ENCODE data around the gene LBP. TPM values are rescaled to one million over a fixed set of nuclear protein-coding genes. Genes with fewer than 3 reads are reported as not detected.
"Not testable (repeated sequence)": the region's sequence is repeated elsewhere in the genome, so short reads cannot be mapped to it uniquely, and the experiment has no call there.

LBP gene
- total RNA-seq = not detected in 2 replicates

- intact Hi-C loops (cut with micrococcal nuclease) = no loop called here
These were observed at the start of gene LBP for GRCh38 chr20:38346247-38346651. Gene LBP, plus strand, starts transcription at chr20:38346482. Its CDS starts 35 bp downstream, at chr20:38346517.

DNA sequence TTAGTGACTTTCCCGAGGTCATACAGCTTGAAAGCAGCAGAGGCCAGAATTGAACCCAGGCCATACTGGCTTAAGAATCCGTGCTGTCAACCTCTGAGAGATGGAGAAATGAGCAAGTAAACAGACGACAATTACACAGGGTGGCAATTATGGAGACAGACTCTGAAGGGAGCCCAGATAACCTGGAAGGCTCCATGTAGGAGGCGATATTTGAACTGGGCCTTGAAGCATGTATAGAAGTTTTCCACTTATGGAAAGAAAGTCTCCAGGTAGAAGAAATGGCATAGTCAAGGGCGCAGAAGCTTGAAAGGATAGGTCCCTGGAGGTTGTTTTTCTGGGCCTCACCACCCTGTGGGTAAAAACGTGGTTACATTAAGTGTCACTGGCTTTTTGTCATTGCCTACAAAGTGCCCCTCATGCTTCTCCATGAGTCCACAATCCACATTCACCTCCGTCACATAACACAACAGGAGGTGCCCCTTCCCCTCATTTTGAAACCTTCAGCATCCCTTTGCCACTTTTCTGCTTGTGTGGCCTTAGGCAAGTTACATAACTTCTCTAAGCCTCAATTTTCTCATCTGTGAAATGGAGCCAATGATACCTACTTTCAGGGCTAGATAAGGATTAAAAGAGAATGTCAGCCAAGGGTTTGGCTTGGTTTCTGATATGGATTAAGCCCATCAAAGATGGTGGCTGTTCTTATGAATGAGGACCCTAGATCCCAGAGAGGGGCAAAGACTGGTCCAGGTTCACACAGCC, 48.2 kb upstream of the LBP start:
- intact Hi-C loops (cut with micrococcal nuclease) = no loop called here

DNA sequence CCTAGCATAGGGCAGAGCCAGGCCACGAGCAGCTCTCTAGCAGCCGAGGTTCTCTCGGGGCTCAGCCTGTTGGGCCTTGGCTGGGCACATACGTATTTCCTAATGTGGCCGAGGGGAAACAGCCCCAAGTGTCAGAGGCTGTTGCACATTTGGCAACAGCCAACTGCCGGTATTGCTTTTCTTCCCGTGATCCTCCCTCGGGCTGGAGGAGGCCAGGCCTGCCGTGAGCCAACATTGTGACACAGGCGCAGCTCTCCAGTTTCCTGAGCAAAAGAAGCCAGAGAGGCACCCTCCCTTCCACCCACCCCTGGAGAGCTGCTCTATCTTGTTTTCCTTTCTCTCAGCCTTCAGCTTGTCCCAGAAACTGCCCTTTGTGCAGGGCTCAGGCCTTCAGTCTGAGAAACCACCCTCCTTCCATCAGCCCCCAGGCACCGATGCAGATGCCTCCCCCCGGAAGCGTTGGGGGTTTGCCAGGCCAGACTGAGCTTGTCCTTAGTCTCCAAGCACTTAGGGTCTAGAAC, 47.5 kb upstream of the LBP start:
- intact Hi-C loops (cut with micrococcal nuclease) = no loop called here

- intact Hi-C loops (cut with micrococcal nuclease) = loop anchor here (10.0 kb wide), 1 partner anchor 245 kb away; no protein-coding TSS in a partner anchor
These were observed 46.3 kb upstream of the LBP start for GRCh38 chr20:38299963-38300362.

DNA sequence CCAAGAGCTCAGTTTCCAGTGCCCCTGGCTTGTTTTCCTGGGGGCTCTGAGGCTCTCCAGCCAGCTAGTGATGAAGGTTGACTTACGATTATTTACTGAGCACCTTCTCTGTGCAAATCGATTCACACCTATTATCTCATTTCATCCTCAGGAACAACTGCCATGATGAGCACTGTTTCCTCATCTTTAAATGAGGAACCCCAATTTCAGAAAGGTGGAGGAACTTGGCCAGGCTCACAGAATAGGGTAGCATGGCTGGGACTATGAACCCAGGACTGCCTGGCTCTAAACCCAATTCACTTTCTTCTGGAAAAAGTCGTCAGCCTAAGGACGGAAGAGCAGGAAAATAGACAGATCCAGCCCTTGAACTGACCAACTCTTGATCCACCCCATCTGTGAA, 45.8 kb upstream of the LBP start:
- intact Hi-C loops (cut with micrococcal nuclease) = loop anchor here (10.0 kb wide), 1 partner anchor 246 kb away; no protein-coding TSS in a partner anchor

GRCh38 chr20:38301309-38301708, 45.0 kb upstream of the LBP start:
- intact Hi-C loops (cut with micrococcal nuclease) = loop anchor here (10.0 kb wide), 1 partner anchor 247 kb away; no protein-coding TSS in a partner anchor

- intact Hi-C loops (cut with micrococcal nuclease) = loop anchor here (10.0 kb wide), 1 partner anchor 248 kb away; no protein-coding TSS in a partner anchor
These were observed 43.5 kb upstream of the LBP start for GRCh38 chr20:38302786-38303185.

GRCh38 chr20:38303908-38304379, 42.3 kb upstream of the LBP start, which contains the start of gene BPI:
Gene BPI, plus strand, starts transcription at chr20:38304156. Its CDS starts 68 bp downstream, at chr20:38304224.
- intact Hi-C loops (cut with micrococcal nuclease) = loop anchor here (10.0 kb wide), 1 partner anchor 249 kb away; no protein-coding TSS in a partner anchor

DNA sequence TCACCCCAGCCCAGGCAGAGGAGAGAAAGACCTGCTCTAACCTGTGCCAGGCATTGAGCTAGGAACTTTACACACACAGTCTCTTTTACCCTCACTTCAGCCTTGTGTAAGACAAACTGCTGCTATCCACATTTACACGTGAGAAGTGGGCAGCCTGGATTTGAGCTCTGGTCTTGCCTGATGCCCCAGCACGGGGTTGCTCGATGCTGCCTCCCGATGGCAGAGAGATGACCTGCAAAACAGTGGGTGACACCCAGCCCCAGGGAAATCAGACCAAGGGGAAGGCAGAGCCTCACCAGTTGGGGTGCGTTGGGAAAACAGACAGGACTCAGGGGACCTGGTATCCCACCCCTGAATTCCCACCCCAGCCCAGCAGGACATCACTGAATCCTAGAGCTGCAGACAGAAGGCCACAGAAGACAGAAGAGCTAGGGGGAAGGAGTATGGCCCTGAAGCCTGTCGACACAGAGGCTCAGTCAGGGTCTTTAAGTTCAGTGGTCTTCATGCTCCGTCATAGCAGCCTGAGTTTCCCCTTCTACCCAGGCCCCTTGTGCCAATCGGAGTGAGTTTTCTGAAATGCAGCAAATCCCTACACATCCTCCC, 41.3 kb upstream of the LBP start:
- intact Hi-C loops (cut with micrococcal nuclease) = loop anchor here (10.0 kb wide), 1 partner anchor 250 kb away; no protein-coding TSS in a partner anchor

DNA sequence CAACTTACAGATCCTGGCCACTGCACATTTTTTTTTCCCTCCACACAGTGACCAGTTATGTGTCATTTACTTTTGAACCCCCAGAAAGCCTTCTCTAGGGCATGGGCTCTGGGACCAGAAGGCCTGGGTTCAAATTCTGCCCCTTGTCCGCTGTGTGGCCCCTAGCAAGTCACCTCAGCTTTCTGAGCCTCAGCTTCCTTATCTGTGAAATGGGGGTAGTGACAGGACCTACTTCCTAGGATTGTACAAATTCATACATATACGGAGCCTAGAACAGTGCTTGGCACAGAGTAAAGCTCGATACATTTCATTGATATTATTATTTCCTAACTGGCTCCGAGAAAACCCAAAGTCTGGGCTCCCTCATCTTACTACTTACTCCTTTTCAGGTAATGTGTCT, 40.7 kb upstream of the LBP start:
- intact Hi-C loops (cut with micrococcal nuclease) = loop anchor here (10.0 kb wide), 1 partner anchor 251 kb away; no protein-coding TSS in a partner anchor

GRCh38 chr20:38306379-38306778, 39.9 kb upstream of the LBP start:
- intact Hi-C loops (cut with micrococcal nuclease) = loop anchor here (10.0 kb wide), 1 partner anchor 252 kb away; no protein-coding TSS in a partner anchor

- intact Hi-C loops (cut with micrococcal nuclease) = loop anchor here (10.0 kb wide), 1 partner anchor 253 kb away; no protein-coding TSS in a partner anchor
These were observed 38.8 kb upstream of the LBP start for GRCh38 chr20:38307371-38308046.

- intact Hi-C loops (cut with micrococcal nuclease) = loop anchor here (10.0 kb wide), 1 partner anchor 253 kb away; no protein-coding TSS in a partner anchor
These were observed 38.2 kb upstream of the LBP start for GRCh38 chr20:38308047-38308438.

GRCh38 chr20:38308447-38308846, 37.8 kb upstream of the LBP start:
- intact Hi-C loops (cut with micrococcal nuclease) = loop anchor here (10.0 kb wide), 1 partner anchor 254 kb away; no protein-coding TSS in a partner anchor

- intact Hi-C loops (cut with micrococcal nuclease) = no loop called here
These were observed 35.2 kb upstream of the LBP start for GRCh38 chr20:38311091-38311490.

GRCh38 chr20:38311491-38311890, 34.8 kb upstream of the LBP start:
- intact Hi-C loops (cut with micrococcal nuclease) = no loop called here

DNA sequence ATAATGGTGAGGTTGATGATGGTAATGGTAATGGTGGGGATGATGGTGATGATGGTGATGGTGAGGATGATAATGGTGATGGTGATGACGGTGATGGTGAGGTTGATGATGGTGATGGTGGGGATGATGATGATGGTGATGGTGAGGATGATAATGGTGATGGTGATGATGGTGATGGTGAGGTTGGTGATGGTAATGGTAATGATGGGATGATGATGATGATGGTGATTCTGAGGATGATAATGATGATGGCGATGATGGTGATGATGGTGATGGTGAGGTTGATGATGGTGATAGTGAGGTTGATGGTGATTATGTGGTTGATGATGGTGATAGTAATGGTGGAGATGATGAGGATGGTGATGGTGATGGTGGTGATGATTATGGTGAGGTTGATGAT, 32.6 kb upstream of the LBP start:
- intact Hi-C loops (cut with micrococcal nuclease) = no loop called here

DNA sequence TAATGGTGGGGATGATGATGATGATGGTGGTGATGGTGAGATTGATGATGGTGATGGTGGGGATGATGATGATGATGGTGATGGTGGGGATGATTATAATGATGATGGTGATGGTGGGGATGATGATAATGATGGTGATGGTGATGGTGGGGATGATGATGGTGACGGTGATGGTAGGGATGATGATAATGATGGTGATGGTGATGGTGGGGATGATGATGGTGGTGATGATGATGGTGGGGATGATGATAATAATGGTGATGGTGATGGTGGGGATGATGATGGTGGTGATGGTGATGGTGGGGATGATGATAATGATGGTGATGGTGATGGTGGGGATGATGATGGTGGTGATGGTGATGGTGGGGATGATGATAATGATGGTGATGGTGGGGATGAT, 31.9 kb upstream of the LBP start:
- intact Hi-C loops (cut with micrococcal nuclease) = not testable (repeated sequence)

- intact Hi-C loops (cut with micrococcal nuclease) = no loop called here
These were observed 30.9 kb upstream of the LBP start for GRCh38 chr20:38315290-38315966.

DNA sequence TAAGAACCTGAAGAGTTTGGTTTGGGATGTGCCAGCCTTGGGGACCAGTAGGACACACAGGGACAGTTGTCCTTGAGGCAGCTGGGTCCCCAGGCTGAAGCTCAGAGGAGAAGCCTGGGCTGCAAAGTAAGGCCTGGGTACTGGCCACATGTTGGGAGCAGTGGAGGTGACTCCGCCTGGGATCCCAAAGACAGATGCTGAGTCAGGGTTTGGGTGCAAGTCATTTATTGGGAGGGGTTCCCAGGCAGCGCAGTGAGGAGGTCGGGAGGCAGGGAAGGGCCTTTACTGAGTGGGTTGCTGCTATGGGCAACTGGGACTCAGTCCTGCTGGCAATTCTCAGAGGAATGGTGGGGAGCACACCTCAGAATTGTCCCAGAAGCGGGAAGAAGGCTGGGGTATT, 29.9 kb upstream of the LBP start:
- intact Hi-C loops (cut with micrococcal nuclease) = no loop called here

GRCh38 chr20:38317422-38317821, 28.9 kb upstream of the LBP start:
- intact Hi-C loops (cut with micrococcal nuclease) = no loop called here
